GM10248 (cell line): ENCODE data around the gene EXOC6.

ENCODE experiments used
- CTCF ChIA-PET: fragments of 300-600 bp; sonication (Branson Sonifier 250); formaldehyde crosslinking; extraction: SDS; loops from one replicate; lab custom pipeline; 2021; ENCODE audit warnings: antibody characterized with exemption; lab: Yijun Ruan, JAX
- POLR2A ChIA-PET: fragments of 350-650 bp; sonication (Branson Sonifier 250); formaldehyde crosslinking; extraction: SDS; loops from one replicate; lab custom pipeline; 2020; ENCODE audit warnings: antibody characterized with exemption; lab: Yijun Ruan, JAX
- DNase-seq: peaks from one replicate; pipeline ENCODE4 v3.0.0; 2012; ENCODE audit errors: extremely low spot score
- TF ChIP-seq, protein P1 (sequence below): IDR thresholded peaks from 2 replicates; pipeline ENCODE4 v1.5.1; 2012; ENCODE audit warnings: mild to moderate bottlenecking, low read depth; ENCODE audit errors: extremely low read depth, missing control alignments, control extremely low read depth

EXOC6 gene

DNA sequence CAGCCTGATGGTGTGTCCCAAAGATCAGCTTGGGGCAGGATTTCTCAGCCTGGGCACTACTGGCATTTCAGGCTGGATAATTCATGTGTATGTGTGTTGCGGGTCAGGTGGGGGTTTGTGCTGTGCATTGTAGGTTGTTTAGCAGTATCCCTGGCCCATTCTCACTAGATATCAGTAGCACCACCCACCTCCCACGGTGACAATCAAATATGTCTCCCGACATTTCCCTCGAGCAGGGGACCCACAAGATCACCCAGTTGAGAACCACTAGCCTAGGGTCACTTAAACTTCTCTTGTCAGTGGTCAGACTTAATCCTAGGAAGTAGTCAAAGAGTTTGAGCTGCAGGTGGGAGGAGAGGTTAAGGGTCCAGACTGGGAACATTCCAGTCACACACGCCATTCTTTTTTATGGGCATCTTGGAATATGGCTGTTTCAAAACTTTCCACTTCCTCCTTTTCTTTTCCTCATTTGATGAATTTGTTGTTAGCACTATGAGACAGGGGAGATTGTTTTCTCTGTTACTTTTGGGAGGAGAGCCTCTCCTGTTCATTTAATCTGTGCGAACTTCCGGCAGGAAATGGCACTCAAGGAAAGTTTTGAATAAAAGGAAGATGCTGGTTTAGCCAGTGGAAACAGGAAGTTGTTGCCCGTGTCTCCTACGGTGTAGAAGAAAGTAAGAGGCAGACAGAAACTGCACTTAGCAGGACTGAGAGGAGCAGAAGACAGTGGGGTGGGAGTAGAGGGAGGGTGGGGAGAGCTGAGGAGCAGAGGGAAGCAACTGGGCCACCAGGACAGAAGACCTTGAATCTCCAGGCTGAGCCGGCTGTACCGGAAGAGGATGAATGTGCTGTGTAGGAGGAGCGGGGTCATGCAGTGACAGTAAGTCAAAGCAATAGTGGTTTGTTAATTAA lies 17.6 kb upstream of the EXOC6 start:
- ChIA-PET POLR2A (no interaction called here), CTCF (interaction anchor here (13.5 kb wide), 1 partner anchor 17 kb away, joined by 140 read pairs; the partner anchor contains the start of gene EXOC6)
- TF ChIP-seq, protein P1, sequence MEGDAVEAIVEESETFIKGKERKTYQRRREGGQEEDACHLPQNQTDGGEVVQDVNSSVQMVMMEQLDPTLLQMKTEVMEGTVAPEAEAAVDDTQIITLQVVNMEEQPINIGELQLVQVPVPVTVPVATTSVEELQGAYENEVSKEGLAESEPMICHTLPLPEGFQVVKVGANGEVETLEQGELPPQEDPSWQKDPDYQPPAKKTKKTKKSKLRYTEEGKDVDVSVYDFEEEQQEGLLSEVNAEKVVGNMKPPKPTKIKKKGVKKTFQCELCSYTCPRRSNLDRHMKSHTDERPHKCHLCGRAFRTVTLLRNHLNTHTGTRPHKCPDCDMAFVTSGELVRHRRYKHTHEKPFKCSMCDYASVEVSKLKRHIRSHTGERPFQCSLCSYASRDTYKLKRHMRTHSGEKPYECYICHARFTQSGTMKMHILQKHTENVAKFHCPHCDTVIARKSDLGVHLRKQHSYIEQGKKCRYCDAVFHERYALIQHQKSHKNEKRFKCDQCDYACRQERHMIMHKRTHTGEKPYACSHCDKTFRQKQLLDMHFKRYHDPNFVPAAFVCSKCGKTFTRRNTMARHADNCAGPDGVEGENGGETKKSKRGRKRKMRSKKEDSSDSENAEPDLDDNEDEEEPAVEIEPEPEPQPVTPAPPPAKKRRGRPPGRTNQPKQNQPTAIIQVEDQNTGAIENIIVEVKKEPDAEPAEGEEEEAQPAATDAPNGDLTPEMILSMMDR, result no peak
- DNase-seq, result peak; percentile 18

DNA sequence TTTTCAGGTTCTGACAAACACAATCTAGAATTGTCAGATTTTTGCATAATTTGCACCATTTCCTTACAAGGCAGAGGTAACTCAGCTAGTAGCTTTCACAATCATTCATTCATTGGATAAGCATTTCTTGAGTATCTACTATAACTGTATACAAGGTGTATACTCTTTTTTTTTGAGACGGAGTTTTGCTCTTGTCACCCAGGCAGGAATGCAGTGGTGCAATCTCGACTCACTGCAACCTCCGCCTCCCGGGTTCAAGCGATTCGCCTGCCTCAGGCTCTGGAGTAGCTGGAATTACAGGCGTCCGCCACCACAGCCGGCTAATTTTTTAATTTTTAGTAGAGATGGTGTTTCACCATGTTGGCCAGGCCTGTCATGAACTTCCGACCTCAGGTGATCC lies 16.2 kb upstream of the EXOC6 start:
- ChIA-PET CTCF (interaction anchor here (1.6 to 13.5 kb wide), 2 partner anchors 16 to 46 kb away, joined by 3 to 140 read pairs; partner anchors contain the start of gene EXOC6), POLR2A (no interaction called here)
- DNase-seq, result no peak
- TF ChIP-seq, protein P1, result no peak

DNA sequence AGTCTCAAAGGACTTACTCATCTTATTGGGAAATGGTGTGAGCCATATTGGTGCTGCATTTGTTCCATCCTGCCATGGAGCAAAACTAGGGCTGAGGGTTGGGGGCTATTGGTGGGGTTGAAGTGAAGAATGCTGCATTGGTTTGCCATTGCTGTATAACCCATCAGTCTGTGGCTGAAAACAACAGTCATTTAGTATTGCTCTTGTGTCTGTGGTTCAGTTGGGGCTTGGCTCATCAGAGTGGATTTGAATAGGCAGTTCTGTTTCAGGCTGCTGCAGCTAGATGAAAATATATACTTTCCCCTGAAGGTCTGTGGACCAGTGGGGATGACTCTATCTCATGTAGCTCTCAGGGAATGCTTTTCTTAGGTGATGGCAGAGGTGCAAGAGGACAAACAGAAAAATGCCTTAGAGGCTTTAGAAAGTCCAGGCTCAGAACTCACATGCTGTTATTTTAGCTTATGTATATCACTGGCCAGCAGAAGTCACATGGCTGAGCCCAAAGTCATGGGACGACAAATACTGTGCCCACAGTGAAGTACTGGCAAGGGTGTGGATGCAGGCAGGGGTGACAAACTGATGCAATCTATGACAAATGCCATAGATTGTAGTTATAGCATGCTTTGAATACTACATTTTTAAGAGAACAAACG lies 15.2 kb upstream of the EXOC6 start:
- ChIA-PET POLR2A (no interaction called here), CTCF (interaction anchor here (1.6 to 13.5 kb wide), 2 partner anchors 15 to 45 kb away, joined by 3 to 140 read pairs; partner anchors contain the start of gene EXOC6)
- TF ChIP-seq, protein P1, result no peak
- DNase-seq, result no peak

DNA sequence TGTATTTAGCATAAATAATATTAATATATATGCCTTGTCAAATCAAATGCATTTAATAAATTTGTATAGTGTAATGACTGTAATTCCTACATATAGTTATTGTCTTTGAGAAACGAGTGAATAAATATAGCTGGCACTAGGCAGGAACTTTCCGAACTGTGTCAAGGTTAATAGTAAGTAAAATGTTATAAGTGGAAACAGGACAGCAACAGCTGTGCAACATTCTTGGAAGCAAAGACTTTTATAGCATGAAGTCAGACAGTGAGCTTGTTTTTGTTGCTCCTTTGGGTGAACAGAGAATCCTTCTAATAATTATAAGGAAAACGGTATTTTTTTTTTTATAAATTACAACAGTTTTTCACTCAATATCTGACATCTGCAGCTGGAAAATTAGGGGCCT lies 14.0 kb upstream of the EXOC6 start:
- CTCF ChIA-PET, result interaction anchor here (1.1 to 13.5 kb wide), 2 partner anchors 13 to 42 kb away, joined by 3 to 140 read pairs; partner anchors contain the start of gene EXOC6
- TF ChIP-seq, protein P1, result no peak
- POLR2A ChIA-PET, result no interaction called here
- no peak for DNase-seq

DNA sequence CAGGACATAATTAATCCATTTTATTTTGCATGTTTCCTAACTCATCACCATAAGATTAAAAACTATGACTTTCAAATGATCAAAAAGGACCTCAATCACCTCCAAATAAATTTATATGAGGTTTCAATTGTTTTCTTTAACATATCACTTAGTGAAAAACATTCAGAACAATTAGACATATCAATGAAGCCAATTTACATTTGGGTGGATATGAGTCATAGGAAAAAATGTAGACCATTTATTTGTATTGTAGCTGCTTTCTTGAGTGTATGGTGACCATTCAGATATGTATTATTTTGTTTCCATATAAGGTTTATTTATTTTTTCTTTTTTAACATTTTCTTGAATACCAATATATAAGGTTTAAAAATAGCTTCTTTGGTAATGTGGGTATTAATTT lies 13.3 kb upstream of the EXOC6 start:
- TF ChIP-seq, protein P1, result no peak
- DNase-seq, result no peak
- POLR2A ChIA-PET, result no interaction called here
- CTCF ChIA-PET, result interaction anchor here (1.1 to 13.5 kb wide), 2 partner anchors 13 to 41 kb away, joined by 3 to 140 read pairs; partner anchors contain the start of gene EXOC6

DNA sequence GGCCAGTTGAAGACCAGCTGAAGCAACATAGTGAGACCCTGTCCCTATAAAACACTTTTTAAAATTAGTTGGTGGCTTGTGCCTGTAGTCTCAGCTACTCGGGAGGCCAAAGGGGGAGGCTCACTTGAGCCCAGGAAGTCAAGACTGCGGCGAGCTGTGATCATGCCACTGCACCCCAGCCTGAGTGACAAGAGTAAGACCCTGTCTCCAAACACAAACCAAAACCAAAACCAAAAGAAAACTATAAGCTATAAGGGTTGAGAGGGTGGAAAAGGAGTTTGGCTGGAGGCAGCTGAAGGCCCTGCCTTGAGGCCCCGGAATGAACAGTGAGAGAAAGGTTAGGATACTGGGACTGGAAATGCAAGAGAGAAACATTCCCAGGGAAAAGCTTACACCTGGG lies 10.9 kb upstream of the EXOC6 start:
- TF ChIP-seq, protein P1, result no peak
- ChIA-PET POLR2A (no interaction called here), CTCF (interaction anchor here (1.0 to 13.5 kb wide), 6 partner anchors 10 to 263 kb away, joined by 3 to 140 read pairs (median 4); partner anchors contain the start of genes EXOC6 and IDE)
- DNase-seq, result no peak
